ENCODE data around the gene ZDHHC24. TPM values are rescaled to one million over a fixed set of nuclear protein-coding genes. Genes with fewer than 3 reads are reported as not detected.
"Not testable (repeated sequence)": the region's sequence is repeated elsewhere in the genome, so short reads cannot be mapped to it uniquely, and the experiment has no call there.

The ZDHHC24 gene
- 9.4 TPM for polyA plus RNA-seq (2013, experiment 1 of 2; ENCODE audit: insufficient read length)
- polyA plus RNA-seq (2013, experiment 2 of 2; ENCODE audit: insufficient read length), result 7.7 TPM

- peak; percentile 98 for DNase-seq
Observed at GRCh38 chr11:66545701-66546367, at the start of gene ZDHHC24. Gene ZDHHC24 (minus strand): TSS chr11:66546048. CDS start chr11:66546003, 45 bp downstream.

GRCh38 chr11:66595245-66595904 lies 49.5 kb upstream of the ZDHHC24 start:
- DNase-seq, result no peak

GRCh38 chr11:66593650-66594049 lies 47.8 kb upstream of the ZDHHC24 start:
- no peak for DNase-seq

GRCh38 chr11:66593303-66593635 lies 47.4 kb upstream of the ZDHHC24 start:
- no peak for DNase-seq

GRCh38 chr11:66592457-66593302 lies 46.8 kb upstream of the ZDHHC24 start, which contains the start of the genes CCDC87 and CCS:
Gene CCDC87 (minus strand): TSS chr11:66593063. CDS start chr11:66593015, 48 bp downstream.
Gene CCS (plus strand): TSS chr11:66593185. CDS start chr11:66593262, 77 bp downstream.
- DNase-seq, result peak; percentile 92

GRCh38 chr11:66591175-66591574 lies 45.3 kb upstream of the ZDHHC24 start:
- no peak for DNase-seq

- no peak for DNase-seq
Observed at GRCh38 chr11:66589996-66590675, 44.3 kb upstream of the ZDHHC24 start.

- not testable (repeated sequence) for DNase-seq
Observed at GRCh38 chr11:66589315-66589714, 43.5 kb upstream of the ZDHHC24 start.

- DNase-seq, result no peak
Observed at GRCh38 chr11:66586136-66586535, 40.3 kb upstream of the ZDHHC24 start.

- not testable (repeated sequence) for DNase-seq
Observed at GRCh38 chr11:66585447-66585846, 39.6 kb upstream of the ZDHHC24 start.

- not testable (repeated sequence) for DNase-seq
Observed at GRCh38 chr11:66582565-66583147, 36.8 kb upstream of the ZDHHC24 start.

GRCh38 chr11:66581261-66581660 lies 35.4 kb upstream of the ZDHHC24 start:
- DNase-seq, result no peak

GRCh38 chr11:66580803-66581202 lies 35.0 kb upstream of the ZDHHC24 start:
- no peak for DNase-seq

GRCh38 chr11:66579017-66579606 lies 33.3 kb upstream of the ZDHHC24 start:
- DNase-seq, result peak; percentile 65

- DNase-seq, result no peak
Observed at GRCh38 chr11:66570850-66571180, 25.0 kb upstream of the ZDHHC24 start.

- DNase-seq, result no peak
Observed at GRCh38 chr11:66570079-66570849, 24.4 kb upstream of the ZDHHC24 start.

GRCh38 chr11:66569076-66569475 lies 23.2 kb upstream of the ZDHHC24 start:
- DNase-seq, result no peak

GRCh38 chr11:66568124-66568916 lies 22.5 kb upstream of the ZDHHC24 start, which contains the start of gene CTSF:
Gene CTSF (minus strand): TSS chr11:66568606. CDS start chr11:66568486, 120 bp downstream.
- peak; percentile 71 for DNase-seq

GRCh38 chr11:66567787-66568123 lies 21.9 kb upstream of the ZDHHC24 start:
- DNase-seq, result no peak

- no peak for DNase-seq
Observed at GRCh38 chr11:66566221-66566620, 20.4 kb upstream of the ZDHHC24 start.
